Measurements from ENCODE around the gene RFX5. TPM values are rescaled to one million over a fixed set of nuclear protein-coding genes. Genes with fewer than 3 reads are reported as not detected.

The RFX5 gene
- total RNA-seq, 1 donor, result 24.2 TPM

DNA sequence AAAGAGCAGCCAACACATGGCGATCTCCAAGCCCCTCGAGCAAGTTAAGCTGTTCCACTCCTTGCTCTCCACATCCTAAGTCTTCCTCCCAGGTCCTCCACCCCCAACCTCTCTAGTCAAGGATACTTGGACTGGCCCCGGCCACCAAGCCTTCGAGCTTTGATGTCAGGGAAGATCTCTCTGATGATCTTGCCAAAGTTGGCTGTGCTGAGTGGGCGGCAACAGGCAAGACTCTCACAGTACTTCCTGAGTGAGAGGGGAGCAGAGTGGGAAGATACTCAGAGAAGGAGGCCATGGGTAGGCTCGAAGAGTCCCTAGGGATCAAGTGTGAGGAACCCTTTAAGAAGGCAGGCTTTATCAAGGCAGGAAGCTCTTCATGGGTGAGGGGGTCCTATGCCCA is 2.8 kb downstream of the RFX5 start:
- peaks cover 24% of the 10 kb centered on the region for H3K4me1 ChIP-seq (ENCODE audit: insufficient read depth, low read length)
- no peaks in the 10 kb centered on the region for H4K20me1 ChIP-seq (ENCODE audit: insufficient read depth, low read length)
- peaks cover 15% of the 10 kb centered on the region for H3K79me2 ChIP-seq (ENCODE audit: insufficient read depth, low read length)
- no peak overlapping the region for H2AFZ ChIP-seq (ENCODE audit: low read length)
- H3K4me2 ChIP-seq (ENCODE audit: insufficient read depth, low read length), result no peak overlapping the region
- DNase-seq (ENCODE audit: insufficient read length, low spot score, missing footprints), result no peak
- TF ChIP-seq, protein P1, sequence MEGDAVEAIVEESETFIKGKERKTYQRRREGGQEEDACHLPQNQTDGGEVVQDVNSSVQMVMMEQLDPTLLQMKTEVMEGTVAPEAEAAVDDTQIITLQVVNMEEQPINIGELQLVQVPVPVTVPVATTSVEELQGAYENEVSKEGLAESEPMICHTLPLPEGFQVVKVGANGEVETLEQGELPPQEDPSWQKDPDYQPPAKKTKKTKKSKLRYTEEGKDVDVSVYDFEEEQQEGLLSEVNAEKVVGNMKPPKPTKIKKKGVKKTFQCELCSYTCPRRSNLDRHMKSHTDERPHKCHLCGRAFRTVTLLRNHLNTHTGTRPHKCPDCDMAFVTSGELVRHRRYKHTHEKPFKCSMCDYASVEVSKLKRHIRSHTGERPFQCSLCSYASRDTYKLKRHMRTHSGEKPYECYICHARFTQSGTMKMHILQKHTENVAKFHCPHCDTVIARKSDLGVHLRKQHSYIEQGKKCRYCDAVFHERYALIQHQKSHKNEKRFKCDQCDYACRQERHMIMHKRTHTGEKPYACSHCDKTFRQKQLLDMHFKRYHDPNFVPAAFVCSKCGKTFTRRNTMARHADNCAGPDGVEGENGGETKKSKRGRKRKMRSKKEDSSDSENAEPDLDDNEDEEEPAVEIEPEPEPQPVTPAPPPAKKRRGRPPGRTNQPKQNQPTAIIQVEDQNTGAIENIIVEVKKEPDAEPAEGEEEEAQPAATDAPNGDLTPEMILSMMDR (IDR thresholded peaks at IDR 0.05; ENCODE audit: extremely low read depth, low read depth, low read length), result no peak
- no peak overlapping the region for H3K4me3 ChIP-seq (ENCODE audit: insufficient read depth, low read length)
- H3K27ac ChIP-seq (ENCODE audit: low read depth, low read length), result no peak overlapping the region
- no peaks in the 10 kb centered on the region for H3K9me3 ChIP-seq (ENCODE audit: low read depth, low read length)
- H3K27me3 ChIP-seq (ENCODE audit: insufficient read depth, low read length), result no peaks in the 10 kb centered on the region
- peaks cover 17% of the 10 kb centered on the region for H3K36me3 ChIP-seq (ENCODE audit: insufficient read depth, low read length)

DNA sequence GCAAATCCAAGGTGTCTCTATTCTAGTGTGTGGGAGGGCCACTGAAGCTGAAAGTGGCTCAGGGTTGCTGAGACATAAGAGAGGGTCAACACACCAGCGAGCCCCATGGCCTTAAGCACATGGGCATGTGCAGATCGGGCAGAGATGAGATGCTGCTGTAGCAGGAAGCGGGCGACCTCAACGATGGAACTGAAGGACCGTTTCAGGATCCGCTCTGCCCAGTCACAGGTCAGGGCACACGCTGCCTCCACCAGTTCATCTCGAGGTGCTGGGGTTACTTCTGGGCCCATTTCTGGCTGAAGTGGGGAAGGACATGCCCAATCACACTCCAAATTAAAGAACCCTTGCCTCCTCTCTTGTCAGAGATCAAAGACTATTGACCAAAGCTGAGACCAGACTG is 3.5 kb downstream of the RFX5 start:
- H3K79me2 ChIP-seq (ENCODE audit: insufficient read depth, low read length), result peaks cover 15% of the 10 kb centered on the region
- H4K20me1 ChIP-seq (ENCODE audit: insufficient read depth, low read length), result no peaks in the 10 kb centered on the region
- H3K4me2 ChIP-seq (ENCODE audit: insufficient read depth, low read length), result no peak overlapping the region
- no peaks in the 10 kb centered on the region for H3K27me3 ChIP-seq (ENCODE audit: insufficient read depth, low read length)
- H3K9me3 ChIP-seq (ENCODE audit: low read depth, low read length), result no peaks in the 10 kb centered on the region
- DNase-seq (ENCODE audit: insufficient read length, low spot score, missing footprints), result no peak
- TF ChIP-seq, protein P1 (IDR thresholded peaks at IDR 0.05; ENCODE audit: extremely low read depth, low read depth, low read length), result no peak
- H3K4me3 ChIP-seq (ENCODE audit: insufficient read depth, low read length), result no peak overlapping the region
- H2AFZ ChIP-seq (ENCODE audit: low read length), result no peak overlapping the region
- peaks cover 24% of the 10 kb centered on the region for H3K4me1 ChIP-seq (ENCODE audit: insufficient read depth, low read length)
- H3K36me3 ChIP-seq (ENCODE audit: insufficient read depth, low read length), result peaks cover 17% of the 10 kb centered on the region
- H3K27ac ChIP-seq (ENCODE audit: low read depth, low read length), result no peak overlapping the region

DNA sequence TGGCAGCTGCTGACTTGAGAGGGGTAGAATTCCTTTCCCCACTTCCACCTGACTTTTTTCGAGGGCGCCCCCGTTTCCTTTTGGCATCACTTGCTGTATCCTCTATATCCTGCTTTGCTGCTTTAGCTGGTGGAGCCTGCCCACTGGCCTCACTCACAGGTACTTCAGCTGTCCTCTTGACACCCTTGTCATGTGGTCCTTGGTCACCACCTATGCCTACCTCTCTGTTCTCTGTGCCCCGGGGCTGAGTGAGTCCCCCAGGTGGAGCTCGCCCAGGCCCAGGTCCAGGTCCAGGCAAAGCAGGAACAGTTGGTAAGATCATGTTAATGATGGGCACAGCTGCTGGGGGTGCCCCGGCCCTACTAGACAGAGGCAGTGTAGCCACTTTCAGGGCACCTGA is 4.5 kb downstream of the RFX5 start:
- peaks cover 17% of the 10 kb centered on the region for H3K36me3 ChIP-seq (ENCODE audit: insufficient read depth, low read length)
- no peaks in the 10 kb centered on the region for H3K27me3 ChIP-seq (ENCODE audit: insufficient read depth, low read length)
- H3K4me1 ChIP-seq (ENCODE audit: insufficient read depth, low read length), result peaks cover 18% of the 10 kb centered on the region
- TF ChIP-seq, protein P1 (IDR thresholded peaks at IDR 0.05; ENCODE audit: extremely low read depth, low read depth, low read length), result no peak
- H3K9me3 ChIP-seq (ENCODE audit: low read depth, low read length), result no peaks in the 10 kb centered on the region
- no peaks in the 10 kb centered on the region for H4K20me1 ChIP-seq (ENCODE audit: insufficient read depth, low read length)
- no peak overlapping the region for H3K27ac ChIP-seq (ENCODE audit: low read depth, low read length)
- no peak overlapping the region for H2AFZ ChIP-seq (ENCODE audit: low read length)
- H3K79me2 ChIP-seq (ENCODE audit: insufficient read depth, low read length), result peaks cover 15% of the 10 kb centered on the region
- DNase-seq (ENCODE audit: insufficient read length, low spot score, missing footprints), result no peak
- H3K4me3 ChIP-seq (ENCODE audit: insufficient read depth, low read length), result no peak overlapping the region
- H3K4me2 ChIP-seq (ENCODE audit: insufficient read depth, low read length), result no peak overlapping the region

DNA sequence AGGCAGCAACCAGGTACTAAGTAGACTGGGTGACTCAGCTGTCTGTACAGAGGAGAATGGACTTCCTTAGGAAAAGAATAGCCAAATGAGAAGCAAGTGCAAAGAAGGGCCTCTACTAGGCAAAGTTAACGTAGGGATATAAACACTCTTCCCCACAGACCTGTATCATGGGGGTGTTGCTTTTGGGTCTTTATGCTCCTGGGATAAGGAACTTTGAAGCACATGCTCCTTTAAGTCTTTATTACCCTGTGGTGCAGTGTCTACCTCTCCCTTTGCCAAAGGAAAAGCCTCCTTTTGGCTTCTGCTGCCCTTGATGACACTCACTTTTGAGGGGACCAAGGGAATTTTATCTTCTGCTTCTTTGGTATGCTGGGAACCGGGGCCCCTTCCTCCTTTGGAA is 5.0 kb downstream of the RFX5 start:
- Histone ChIP-seq H3K79me2 (ENCODE audit: insufficient read depth, low read length) (peaks cover 15% of the 10 kb centered on the region), H3K9me3 (ENCODE audit: low read depth, low read length) (no peaks in the 10 kb centered on the region), H2AFZ (ENCODE audit: low read length) (no peak overlapping the region), H3K4me2 (ENCODE audit: insufficient read depth, low read length) (no peak overlapping the region), H3K4me3 (ENCODE audit: insufficient read depth, low read length) (no peak overlapping the region), H3K36me3 (ENCODE audit: insufficient read depth, low read length) (peaks cover 17% of the 10 kb centered on the region), H4K20me1 (ENCODE audit: insufficient read depth, low read length) (no peaks in the 10 kb centered on the region), H3K27me3 (ENCODE audit: insufficient read depth, low read length) (no peaks in the 10 kb centered on the region), H3K27ac (ENCODE audit: low read depth, low read length) (no peak overlapping the region), H3K4me1 (ENCODE audit: insufficient read depth, low read length) (peaks cover 15% of the 10 kb centered on the region)
- no peak for DNase-seq (ENCODE audit: insufficient read length, low spot score, missing footprints)
- TF ChIP-seq, protein P1 (IDR thresholded peaks at IDR 0.05; ENCODE audit: extremely low read depth, low read depth, low read length), result no peak
